RWPE1 (cell line): Measurements from ENCODE around the gene CAPS2.
A peak's percentile ranks its signal among the peaks of the same experiment; 100 is the strongest.

Source experiments
- CTCF ChIA-PET: fragments of 350-600 bp; sonication (Branson Sonifier 250); formaldehyde crosslinking; extraction: SDS; loops from one replicate; lab custom pipeline; 2021; lab: Yijun Ruan, JAX
- POLR2A ChIA-PET: fragments of 400-600 bp; formaldehyde crosslinking; extraction: SDS; loops from one replicate; lab custom pipeline; 2020; ENCODE audit warnings: antibody characterized with exemption; ENCODE audit not compliant: low non-redundant PET; lab: Yijun Ruan, JAX
- DNase-seq: peaks from one replicate; pipeline ENCODE4 v3.0.0; 2012; ENCODE audit warnings: low spot score
- H3K27ac ChIP-seq: fragments of 450-650 bp; 2 replicates; pipeline ENCODE4 v1.5.1; 2017
- TF ChIP-seq, protein P1 (sequence below): fragments of 450-650 bp; conservative IDR thresholded peaks from 2 replicates; pipeline ENCODE4 v1.5.1; 2017; ENCODE audit warnings: low read depth, mild to moderate bottlenecking

The CAPS2 gene

GRCh38 chr12:75294797-75295196 lies 35.3 kb downstream of the CAPS2 start:
- TF ChIP-seq, protein P1, sequence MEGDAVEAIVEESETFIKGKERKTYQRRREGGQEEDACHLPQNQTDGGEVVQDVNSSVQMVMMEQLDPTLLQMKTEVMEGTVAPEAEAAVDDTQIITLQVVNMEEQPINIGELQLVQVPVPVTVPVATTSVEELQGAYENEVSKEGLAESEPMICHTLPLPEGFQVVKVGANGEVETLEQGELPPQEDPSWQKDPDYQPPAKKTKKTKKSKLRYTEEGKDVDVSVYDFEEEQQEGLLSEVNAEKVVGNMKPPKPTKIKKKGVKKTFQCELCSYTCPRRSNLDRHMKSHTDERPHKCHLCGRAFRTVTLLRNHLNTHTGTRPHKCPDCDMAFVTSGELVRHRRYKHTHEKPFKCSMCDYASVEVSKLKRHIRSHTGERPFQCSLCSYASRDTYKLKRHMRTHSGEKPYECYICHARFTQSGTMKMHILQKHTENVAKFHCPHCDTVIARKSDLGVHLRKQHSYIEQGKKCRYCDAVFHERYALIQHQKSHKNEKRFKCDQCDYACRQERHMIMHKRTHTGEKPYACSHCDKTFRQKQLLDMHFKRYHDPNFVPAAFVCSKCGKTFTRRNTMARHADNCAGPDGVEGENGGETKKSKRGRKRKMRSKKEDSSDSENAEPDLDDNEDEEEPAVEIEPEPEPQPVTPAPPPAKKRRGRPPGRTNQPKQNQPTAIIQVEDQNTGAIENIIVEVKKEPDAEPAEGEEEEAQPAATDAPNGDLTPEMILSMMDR: no peak
- CTCF ChIA-PET: no interaction called here
- no peak for DNase-seq
- POLR2A ChIA-PET: no interaction called here
- no peak overlapping the region for H3K27ac ChIP-seq

DNA sequence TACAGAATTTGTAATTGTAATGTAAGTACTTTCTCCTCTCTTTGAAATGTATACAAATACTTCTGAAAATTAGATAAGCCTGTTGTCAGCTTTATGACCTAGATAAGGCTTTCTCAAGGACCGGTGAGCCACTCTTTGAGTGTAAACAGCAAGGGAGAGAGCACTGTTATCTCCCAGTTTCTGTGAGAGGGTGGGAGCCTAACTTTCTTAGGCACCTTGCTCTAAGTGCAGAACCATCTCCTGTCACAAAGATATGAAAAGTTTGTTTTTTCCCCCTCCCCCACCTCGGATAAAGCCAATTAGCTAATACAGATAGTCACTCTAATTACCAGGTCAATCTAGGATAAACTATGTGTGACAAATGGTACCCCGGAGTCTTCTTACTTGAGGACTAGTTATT lies 35.8 kb downstream of the CAPS2 start:
- TF ChIP-seq, protein P1: no peak
- H3K27ac ChIP-seq: no peak overlapping the region
- CTCF ChIA-PET: no interaction called here
- no peak for DNase-seq
- POLR2A ChIA-PET: no interaction called here

DNA sequence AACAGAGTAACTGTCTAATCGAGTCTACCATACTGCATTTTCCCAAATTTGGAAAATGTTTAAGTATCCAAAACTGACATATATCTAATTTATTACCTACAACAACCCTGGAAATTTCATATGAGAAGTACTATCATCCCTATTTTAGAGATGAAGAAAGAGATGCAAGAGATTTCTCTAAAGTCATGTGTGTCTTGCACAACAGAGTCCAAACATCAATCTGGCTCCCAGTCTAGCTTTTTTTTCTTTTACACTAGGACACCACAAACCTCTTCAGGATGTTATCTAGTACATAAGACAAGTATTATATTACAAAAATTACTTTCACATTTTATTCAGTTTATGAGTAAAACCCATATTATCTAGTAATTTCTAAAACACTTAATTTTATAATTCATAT lies 39.1 kb downstream of the CAPS2 start:
- POLR2A ChIA-PET: no interaction called here
- H3K27ac ChIP-seq: no peak overlapping the region
- DNase-seq: no peak
- TF ChIP-seq, protein P1: no peak
- CTCF ChIA-PET: interaction anchor here (0.6 kb wide), 1 partner anchor 264 kb away, joined by 3 read pairs; no protein-coding TSS in a partner anchor

DNA sequence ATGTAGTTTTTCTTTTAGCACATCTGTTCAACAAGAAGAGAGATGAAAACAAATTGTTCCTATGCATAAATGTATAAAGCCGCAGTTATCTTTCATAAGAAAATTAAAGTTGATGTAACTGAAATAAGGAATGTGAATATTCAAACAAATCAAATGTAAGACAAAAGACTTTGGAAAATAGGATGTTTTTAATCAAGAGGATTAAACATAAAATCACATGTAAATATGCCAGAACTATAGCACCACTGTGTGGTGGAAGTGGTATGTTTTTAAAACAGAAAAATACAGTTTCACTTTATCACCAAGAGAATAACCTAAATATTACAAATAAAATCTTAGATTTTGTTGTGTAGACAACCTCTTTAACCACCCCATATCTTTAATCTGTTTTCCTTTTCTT lies 40.4 kb downstream of the CAPS2 start:
- TF ChIP-seq, protein P1: peak; percentile 51
- DNase-seq: peak; percentile 24
- CTCF ChIA-PET: interaction anchor here (0.5 to 1.1 kb wide), 5 partner anchors 9 to 600 kb away, joined by 3 to 4 read pairs (median 3); no protein-coding TSS in a partner anchor
- H3K27ac ChIP-seq: no peak overlapping the region
- POLR2A ChIA-PET: no interaction called here

GRCh38 chr12:75288860-75289259 lies 41.3 kb downstream of the CAPS2 start:
- ChIA-PET POLR2A (no interaction called here), CTCF (interaction anchor here (1.0 to 1.1 kb wide), 2 partner anchors 8 to 599 kb away, joined by 3 read pairs; no protein-coding TSS in a partner anchor)
- TF ChIP-seq, protein P1: no peak
- no peak overlapping the region for H3K27ac ChIP-seq
- DNase-seq: no peak

DNA sequence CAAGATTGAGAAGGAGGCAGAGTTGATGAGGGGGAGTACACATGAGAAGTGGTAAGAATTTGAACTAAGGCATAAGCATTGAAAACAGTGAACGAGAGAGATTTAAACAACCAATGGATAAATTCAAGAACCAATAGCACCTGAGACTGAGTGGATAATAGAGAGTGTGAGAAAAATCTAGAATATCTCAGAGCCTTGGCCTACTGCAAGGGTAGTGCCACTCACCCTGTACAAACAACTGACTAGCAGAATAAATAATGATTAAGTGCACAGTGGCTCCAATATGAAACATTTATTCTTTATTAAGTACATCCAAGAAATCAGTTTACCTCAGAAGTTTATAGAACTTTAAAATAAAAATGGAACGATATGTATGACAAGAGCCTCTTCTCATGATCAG lies 54.4 kb downstream of the CAPS2 start:
- no peak for DNase-seq
- H3K27ac ChIP-seq: no peak overlapping the region
- TF ChIP-seq, protein P1: no peak
- ChIA-PET CTCF (no interaction called here), POLR2A (no interaction called here)

DNA sequence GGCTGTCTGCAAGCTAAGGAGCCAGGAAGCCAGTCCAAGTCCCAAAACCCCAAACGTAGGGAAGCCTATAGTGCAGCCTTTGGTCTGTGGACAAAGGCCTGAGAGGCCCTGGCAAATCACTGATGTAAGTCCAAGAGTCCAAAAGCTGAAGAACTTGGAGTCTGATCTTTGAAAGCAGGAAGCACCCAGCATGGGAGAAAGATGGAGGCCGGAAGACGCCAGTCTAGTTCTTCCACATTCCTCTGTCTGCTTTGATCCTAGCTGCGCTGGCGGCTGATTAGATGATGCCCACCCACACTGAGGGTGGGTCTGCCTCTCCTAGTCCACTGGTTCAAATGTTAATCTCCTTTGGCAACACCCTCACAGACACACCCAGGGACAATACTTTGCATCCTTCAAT lies 58.5 kb downstream of the CAPS2 start:
- POLR2A ChIA-PET: no interaction called here
- no peak overlapping the region for H3K27ac ChIP-seq
- TF ChIP-seq, protein P1: no peak
- DNase-seq: no peak
- CTCF ChIA-PET: interaction anchor here (0.6 kb wide), 1 partner anchor 703 kb away, joined by 5 read pairs; no protein-coding TSS in a partner anchor
